GM04504 (cell line): ENCODE data around the gene WDR54.
A peak's percentile ranks its signal among the peaks of the same experiment; 100 is the strongest.
"Not testable (repeated sequence)": the region's sequence is repeated elsewhere in the genome, so short reads cannot be mapped to it uniquely, and the experiment has no call there.

Source experiments
- DNase-seq: peaks from one replicate; pipeline ENCODE4 v3.0.0-alpha.2; 2012; ENCODE audit warnings: low read depth

The WDR54 gene

DNA sequence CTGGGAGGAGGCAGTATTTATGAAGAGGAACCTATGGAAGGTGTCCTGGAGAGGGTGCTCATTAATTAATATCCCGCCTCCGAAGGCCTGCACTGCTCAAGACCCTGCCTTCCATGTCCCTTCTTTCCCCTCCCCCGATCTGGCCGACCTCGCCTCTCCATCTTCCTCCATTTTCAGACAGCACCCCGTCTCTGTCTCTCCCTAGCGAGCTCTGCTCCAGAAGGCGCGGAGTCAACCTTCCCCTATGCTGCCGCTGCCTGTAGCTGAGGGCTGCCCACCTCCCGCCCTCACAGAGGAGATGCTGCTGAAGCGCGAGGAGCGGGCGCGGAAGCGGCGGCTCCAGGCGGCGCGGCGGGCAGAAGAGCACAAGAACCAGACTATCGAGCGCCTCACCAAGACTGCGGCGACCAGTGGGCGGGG is 35.6 kb downstream of the WDR54 start:
- DNase-seq, result no peak

- DNase-seq, result no peak
Measured at GRCh38 chr2:74457549-74458131, 36.1 kb downstream of the WDR54 start.

GRCh38 chr2:74458132-74458937 is 36.8 kb downstream of the WDR54 start, which contains the start of gene WBP1:
Gene WBP1 (plus strand): TSS chr2:74458438. CDS start chr2:74458603, 165 bp downstream.
- peak; percentile 100 for DNase-seq

- no peak for DNase-seq
Measured at GRCh38 chr2:74458938-74459363, 37.4 kb downstream of the WDR54 start.

DNA sequence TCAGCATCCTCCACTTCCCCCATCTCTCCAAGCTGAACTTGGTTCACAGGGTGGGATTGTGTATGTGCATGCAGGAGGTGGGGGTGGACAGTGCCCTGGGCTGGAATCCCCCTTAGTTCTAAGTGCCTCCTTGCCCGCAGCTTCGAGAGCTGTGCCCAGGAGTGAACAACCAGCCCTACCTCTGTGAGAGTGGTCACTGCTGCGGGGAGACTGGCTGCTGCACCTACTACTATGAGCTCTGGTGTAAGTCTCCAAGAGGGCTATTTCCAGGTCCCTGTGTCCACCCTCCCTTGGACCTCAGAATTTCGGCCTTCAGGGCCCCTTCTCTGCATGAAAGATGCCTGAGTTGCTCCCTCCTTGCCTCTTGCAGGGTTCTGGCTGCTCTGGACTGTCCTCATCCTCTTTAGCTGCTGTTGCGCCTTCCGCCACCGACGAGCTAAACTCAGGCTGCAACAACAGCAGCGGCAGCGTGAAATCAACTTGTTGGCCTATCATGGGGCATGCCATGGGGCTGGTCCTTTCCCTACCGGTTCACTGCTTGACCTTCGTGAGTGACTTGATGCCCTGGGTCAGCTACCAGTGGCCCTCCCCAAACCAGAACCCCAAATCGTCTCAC is 38.1 kb downstream of the WDR54 start:
- not testable (repeated sequence) for DNase-seq

DNA sequence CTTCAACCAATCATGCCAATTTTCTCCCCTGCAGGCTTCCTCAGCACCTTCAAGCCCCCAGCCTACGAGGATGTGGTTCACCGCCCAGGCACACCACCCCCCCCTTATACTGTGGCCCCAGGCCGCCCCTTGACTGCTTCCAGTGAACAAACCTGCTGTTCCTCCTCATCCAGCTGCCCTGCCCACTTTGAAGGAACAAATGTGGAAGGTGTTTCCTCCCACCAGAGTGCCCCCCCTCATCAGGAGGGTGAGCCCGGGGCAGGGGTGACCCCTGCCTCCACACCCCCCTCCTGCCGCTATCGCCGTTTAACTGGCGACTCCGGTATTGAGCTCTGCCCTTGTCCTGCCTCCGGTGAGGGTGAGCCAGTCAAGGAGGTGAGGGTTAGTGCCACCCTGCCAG is 38.7 kb downstream of the WDR54 start:
- not testable (repeated sequence) for DNase-seq

GRCh38 chr2:74461187-74462053 is 39.9 kb downstream of the WDR54 start:
- no peak for DNase-seq

GRCh38 chr2:74462054-74462785 is 40.7 kb downstream of the WDR54 start:
- no peak for DNase-seq

DNA sequence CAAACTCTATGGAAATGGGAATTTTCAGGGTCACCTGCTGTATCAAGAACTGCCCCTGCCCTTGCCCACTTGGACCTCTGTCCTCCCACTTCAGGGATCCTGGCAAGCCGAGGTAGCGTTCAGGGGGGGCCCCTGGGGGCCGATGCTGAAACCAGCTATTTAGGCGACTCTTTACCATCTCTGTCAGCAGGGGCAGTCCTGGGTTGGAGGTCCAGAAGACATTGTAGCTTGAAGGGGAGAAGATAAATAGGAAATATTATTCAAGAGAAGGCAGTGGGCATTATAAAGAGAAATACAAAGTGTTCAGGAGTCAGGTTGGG is 41.2 kb downstream of the WDR54 start:
- no peak for DNase-seq

GRCh38 chr2:74464406-74464805 is 42.9 kb downstream of the WDR54 start:
- DNase-seq, result no peak

DNA sequence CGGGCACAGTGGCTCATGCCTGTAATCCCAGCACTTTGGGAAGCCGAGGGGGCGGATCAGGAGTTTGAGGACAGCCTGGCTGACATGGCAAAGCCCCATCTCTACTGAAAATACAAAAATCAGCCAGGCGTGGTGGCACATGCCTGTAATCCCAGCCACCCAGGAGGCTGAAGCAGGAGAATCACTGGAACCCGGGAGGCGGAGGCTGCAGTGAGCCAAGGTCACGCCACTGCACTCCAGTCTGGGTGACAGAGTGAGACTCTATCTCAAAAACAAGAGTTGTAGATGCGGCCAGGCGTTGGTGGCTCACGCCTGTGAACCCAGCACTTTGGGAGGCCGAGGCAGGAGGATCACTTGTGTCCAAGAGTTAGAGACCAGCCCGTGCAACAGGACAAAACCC is 49.2 kb downstream of the WDR54 start:
- not testable (repeated sequence) for DNase-seq

- no peak for DNase-seq
Measured at GRCh38 chr2:74471332-74472065, 50.0 kb downstream of the WDR54 start.

DNA sequence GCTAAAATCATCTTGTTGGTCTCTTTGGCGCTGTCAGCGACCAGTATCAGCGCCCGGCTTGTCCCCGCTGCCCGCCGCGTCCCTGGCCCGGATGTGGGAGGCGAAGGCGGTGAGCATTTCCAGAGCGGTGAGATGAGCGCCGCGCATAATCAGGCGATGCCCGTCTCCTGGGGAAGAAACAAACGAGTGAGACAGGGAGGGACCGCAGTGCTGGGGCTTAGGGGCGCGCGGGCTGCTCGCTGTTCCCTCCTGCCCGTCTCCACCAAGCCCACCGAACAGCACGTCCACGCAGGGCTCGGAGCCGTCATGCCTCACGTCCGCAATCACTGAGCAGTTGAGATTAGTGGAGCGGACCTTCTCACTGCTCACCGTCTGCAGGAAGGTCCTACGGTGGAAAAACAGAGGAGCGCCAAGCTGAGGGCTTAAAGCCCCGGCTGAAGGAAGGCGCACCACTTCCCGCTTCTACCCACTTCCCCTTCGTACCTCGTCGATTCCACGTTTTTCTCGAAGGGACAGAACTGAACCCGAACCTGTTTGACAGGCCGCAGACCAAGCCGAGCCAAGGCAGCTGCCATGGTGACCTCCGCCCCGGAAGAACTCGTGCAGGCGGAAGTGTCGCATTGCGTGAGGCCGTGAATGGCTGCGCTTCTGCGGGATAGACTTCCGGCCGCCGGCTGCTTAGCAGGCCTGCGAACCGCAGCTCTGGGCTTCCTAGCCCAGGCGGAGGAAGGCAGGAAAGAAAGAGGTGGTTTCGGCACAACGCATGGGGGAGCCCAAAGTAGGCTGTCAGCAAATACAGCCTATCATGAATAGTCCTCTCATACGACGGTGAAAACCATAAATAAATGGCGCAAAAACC is 50.8 kb downstream of the WDR54 start, which contains the start of gene MRPL53:
MRPL53 (minus strand) TSS at position 595 of the 859 bp plus-strand sequence; CDS start at position 575, 20 bp downstream.
- DNase-seq, result peak; percentile 86

GRCh38 chr2:74472945-74473258 is 51.4 kb downstream of the WDR54 start:
- no peak for DNase-seq

DNA sequence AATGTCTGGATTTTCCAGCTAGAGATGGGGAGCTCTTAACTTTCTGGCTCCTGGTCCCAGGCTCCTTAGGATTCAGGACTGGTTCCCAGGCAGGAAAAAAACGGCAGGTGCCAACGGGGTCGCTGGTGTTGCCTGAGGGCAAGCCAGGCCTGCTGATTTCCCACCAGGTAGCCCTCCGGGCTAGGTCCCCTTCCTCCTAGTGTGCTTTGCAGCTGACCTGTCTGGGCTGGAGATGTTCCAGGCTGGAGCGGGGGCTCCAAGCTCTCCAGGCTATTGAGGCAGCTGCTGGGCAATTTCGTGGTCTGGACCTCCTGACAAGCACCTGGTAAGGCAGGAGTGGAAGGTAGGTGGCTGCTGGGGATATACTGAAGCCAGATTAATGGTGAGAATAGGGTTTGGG is 53.0 kb downstream of the WDR54 start:
- DNase-seq, result no peak

- DNase-seq, result no peak
Measured at GRCh38 chr2:74474899-74475298, 53.4 kb downstream of the WDR54 start.
